GM19239 (cell line): ENCODE measurements around the gene HDGFL2.

Source experiments
- DNase-seq: peaks from one replicate; pipeline ENCODE4 v3.0.0; 2011; ENCODE audit warnings: low spot score; ENCODE audit not compliant: insufficient read length
- FAIRE-seq: peaks from 2 replicates; lab custom pipeline; 2011; peaks lifted over from hg19 to GRCh38; lab: Jason Lieb, UNC

HDGFL2 gene

GRCh38 chr19:4496304-4496703, 24.2 kb downstream of the HDGFL2 start:
- no peak for FAIRE-seq
- no peak for DNase-seq

- DNase-seq = no peak
- no peak for FAIRE-seq
These were observed 25.8 kb downstream of the HDGFL2 start for GRCh38 chr19:4497770-4498389.

DNA sequence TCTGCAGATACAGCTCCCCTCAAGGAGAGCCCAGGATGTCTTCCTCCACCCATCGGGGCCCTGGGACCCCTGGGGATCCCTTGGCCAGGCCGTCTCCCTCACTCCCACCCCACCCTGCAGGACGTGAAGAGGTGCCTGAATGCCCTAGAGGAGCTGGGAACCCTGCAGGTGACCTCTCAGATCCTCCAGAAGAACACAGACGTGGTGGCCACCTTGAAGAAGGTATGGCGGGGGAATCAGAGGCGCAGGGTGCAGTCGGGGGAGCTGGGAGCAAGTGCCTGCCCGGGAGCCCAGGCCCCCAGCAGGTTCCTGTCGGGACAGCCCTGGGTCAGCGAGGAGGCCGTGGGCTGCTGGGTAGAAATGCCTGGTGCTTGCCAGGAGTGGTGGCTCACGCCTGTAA, 26.6 kb downstream of the HDGFL2 start:
- DNase-seq (no peak), FAIRE-seq (no peak)

DNA sequence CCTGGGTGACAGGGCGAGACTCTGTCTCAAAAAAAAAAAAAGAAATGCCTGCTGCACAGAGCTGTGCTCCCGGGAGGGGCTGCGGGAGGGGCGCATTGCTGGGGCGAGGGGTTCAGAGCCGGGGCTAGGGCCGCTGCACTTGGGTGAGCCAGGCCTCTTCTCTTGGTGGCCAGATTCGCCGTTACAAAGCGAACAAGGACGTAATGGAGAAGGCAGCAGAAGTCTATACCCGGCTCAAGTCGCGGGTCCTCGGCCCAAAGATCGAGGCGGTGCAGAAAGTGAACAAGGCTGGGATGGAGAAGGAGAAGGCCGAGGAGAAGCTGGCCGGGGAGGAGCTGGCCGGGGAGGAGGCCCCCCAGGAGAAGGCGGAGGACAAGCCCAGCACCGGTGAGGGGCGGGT, 27.2 kb downstream of the HDGFL2 start:
- no peak for FAIRE-seq
- DNase-seq = no peak

DNA sequence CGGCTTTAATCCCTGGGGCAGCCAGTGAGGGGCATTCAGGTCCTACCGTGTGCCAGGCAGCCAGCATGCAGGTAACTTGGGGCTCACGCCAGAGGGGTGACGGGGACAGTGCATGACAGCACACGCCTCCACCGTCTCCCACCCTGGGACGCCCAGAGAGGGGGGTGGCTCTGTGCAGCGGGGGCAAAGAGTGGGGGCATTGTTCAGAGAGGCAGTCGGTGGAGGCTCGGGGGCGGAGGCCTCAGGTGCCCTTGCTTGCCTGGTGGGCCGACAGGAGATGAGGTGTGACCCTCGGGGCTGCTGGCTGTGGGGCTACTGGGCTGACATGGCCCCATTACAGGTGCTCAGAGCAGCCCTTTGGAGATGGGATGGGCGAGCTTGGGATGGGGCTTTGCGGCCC, 27.8 kb downstream of the HDGFL2 start:
- no peak for DNase-seq
- no peak for FAIRE-seq

DNA sequence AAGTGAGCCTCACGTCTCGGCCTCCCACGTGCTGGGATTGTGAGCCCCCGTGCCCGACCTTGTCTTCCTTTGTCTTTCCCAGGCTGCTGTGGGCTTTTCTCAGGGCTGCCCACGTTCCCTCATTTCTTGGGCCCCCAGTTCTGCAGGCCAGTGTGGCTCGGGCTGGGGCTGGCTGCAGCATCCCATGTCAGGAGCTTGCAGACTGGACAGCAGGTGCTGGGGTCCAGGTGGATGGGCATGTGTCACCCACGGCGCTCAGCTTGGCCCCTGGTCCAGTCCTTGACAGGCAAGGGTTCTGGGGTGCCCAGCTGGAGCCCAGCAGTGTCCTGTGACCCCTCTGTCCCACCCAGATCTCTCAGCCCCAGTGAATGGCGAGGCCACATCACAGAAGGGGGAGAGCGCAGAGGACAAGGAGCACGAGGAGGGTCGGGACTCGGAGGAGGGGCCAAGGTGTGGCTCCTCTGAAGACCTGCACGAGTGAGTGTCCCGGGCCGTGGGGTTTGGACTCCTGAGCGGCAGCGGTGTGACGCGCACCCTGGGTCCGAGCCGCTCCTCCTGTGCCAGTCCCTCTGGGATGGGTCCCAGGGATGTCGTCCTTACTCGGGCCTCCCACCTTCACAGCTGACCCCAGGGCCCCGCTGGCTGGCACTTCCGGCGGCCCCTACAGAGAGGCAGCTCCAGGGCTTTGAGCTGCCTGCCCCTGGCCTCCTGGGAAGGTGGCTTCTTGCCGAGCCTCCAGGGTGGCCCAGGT, 28.9 kb downstream of the HDGFL2 start:
- DNase-seq = no peak
- FAIRE-seq = no peak

GRCh38 chr19:4501691-4502090, 29.6 kb downstream of the HDGFL2 start:
- FAIRE-seq (no peak), DNase-seq (no peak)

DNA sequence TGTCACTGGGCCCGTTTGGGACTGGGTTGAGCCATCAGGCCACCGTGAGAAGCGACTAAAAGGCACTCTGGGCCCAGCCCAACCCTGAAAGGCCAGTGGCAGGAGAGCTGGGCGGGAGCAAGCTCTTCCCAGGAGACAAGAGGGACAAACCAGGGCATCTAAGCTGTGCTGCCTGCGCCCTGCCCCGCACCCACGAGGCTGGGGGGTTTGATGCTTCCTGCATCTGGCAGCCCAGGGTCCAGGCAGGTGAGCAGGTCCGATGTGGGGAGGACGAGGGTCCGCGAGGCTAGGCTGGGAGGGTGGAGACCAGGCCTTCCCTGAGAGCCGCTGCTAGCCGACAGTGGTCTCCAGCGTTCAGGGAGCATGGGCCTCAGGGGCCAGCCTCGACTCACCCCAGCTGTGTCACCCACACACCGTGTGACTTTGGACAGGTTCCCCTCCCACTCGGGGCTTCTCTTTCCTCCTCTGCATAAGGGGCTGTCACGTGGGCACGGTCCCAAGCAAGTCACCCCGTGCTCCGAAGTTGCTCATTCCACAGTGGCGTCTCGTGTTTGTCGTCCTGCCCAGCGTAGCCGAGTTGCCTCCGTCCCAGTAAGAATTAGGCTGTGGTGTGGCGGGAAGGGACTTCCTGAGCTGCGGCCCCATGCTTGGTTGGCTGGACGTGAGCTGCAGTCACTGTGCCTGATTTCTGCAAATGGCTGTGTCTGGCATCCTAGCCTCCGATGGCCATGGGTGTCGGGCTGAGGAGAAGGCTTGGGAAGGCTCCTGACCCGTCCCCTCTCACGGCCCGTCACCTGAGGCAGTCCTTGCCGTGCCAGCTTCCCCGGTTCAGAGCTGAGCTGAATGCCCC, 30.4 kb downstream of the HDGFL2 start:
- no peak for FAIRE-seq

GRCh38 chr19:4503132-4503824, 31.2 kb downstream of the HDGFL2 start:
- DNase-seq (no peak), FAIRE-seq (no peak)

More for the DNA sequence above, 30.4 kb downstream of the HDGFL2 start:
- no peak for DNase-seq

DNA sequence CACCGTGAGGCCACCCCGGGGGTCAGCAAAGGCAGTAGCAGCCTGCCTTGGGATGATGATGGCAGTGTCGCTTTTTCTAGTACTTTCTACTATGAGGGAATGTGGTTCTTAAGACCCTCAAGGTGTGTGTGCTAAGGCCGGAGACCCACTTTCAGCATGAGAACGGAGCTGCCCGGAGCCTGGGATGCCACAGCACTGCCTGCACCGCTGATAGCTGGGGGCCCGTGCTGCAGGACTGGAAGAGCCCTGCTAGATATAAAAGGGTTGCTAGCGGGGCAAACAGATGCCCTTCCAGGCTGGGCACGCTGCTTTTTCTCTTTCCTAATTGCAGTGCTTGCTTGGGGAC, 31.7 kb downstream of the HDGFL2 start:
- no peak for FAIRE-seq

GRCh38 chr19:4504297-4504701, 32.2 kb downstream of the HDGFL2 start:
- FAIRE-seq = no peak
- no peak for DNase-seq

More for the DNA sequence above, 31.7 kb downstream of the HDGFL2 start:
- DNase-seq = no peak

DNA sequence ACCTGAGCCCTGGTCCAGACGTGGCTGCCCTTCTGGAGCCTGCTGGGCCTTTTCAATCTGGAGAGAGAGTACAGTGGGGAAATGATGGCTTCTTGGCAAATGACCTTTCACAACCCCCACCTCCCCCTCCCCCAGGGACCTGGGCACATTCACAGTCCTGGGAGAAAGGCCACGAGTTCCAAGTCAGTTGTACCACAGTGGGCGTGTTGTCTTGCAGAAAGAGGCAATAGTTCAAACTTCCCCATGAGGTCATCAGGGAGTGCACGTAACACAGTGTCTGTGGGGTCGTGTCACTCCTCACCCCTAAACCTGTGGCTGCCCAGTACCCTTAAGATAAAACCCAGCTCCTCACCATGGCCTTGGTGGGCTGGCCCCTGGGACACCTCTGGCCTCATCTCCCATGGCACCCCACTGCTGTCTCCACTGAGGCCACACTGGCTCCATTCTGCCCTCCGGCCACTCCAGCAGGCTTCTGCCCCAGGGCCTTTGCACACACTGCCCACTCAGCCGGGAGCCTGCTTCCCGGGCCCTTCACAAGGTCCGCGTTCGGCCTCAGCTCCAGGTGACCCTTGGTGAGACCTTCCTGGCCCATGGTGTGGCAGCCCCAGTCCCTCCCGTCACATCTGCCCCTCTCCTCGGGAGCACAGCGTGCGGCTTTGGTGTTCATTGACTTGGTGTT, 32.9 kb downstream of the HDGFL2 start:
- FAIRE-seq (no peak), DNase-seq (no peak)

GRCh38 chr19:4505570-4506448, 33.7 kb downstream of the HDGFL2 start:
- FAIRE-seq (no peak), DNase-seq (no peak)

GRCh38 chr19:4506449-4507149, 34.5 kb downstream of the HDGFL2 start:
- DNase-seq = no peak

DNA sequence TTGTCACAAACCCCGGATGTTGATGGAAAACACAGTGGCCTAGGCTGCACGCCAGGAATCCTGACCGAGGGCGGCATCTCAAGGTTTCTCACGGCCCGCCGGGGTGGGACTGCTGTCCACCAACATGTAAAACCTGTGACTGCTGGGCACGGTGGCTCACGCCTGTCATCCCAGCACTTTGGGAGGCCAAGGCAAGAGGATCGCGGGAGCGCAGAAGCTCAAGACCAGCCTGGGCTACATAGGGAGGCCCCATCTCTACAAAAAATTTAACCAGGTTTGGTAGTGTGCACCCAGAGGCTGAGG, 35.0 kb downstream of the HDGFL2 start:
- FAIRE-seq (no peak), DNase-seq (no peak)

More at GRCh38 chr19:4506449-4507149, 34.5 kb downstream of the HDGFL2 start:
- no peak for FAIRE-seq

- no peak for FAIRE-seq
- no peak for DNase-seq
These were observed 35.7 kb downstream of the HDGFL2 start for GRCh38 chr19:4507804-4508203.

DNA sequence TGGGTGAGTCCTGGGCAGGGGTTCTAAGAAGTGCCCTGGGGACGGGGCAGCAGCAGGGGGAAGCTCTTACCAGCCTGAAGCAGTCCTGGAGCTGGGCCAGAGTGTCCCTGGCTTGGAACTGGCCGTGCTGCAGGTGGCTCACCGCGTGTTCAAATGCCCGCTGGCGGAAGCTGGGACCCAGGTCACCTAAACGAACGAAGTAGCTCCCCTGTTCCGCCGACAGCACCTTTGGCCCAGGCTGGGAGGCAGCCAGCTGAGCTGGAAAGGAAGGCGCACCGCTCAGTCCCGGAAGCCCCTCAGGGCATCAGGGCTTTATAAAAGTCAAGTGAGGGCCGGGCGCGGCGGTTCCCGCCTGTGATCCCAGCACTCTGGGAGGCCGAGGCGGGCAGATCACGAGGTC, 36.6 kb downstream of the HDGFL2 start:
- FAIRE-seq (no peak), DNase-seq (no peak)

- no peak for DNase-seq
- FAIRE-seq = no peak
These were observed 38.5 kb downstream of the HDGFL2 start for GRCh38 chr19:4510435-4511255.
